Cerebellar cortex (tissue), 1 donor: ENCODE data around the gene COPS6.
"Not testable (repeated sequence)": the region's sequence is repeated elsewhere in the genome, so short reads cannot be mapped to it uniquely, and the experiment has no call there.

Experiments used
- DNase-seq: peaks from one replicate; pipeline ENCODE4 v3.0.0-alpha.2; 2015; ENCODE audit warnings: low spot score

Gene COPS6

GRCh38 chr7:100127866-100128636 is 39.3 kb downstream of the COPS6 start:
- DNase-seq, result peak; percentile 62

GRCh38 chr7:100128637-100128963 is 39.8 kb downstream of the COPS6 start:
- no peak for DNase-seq

DNA sequence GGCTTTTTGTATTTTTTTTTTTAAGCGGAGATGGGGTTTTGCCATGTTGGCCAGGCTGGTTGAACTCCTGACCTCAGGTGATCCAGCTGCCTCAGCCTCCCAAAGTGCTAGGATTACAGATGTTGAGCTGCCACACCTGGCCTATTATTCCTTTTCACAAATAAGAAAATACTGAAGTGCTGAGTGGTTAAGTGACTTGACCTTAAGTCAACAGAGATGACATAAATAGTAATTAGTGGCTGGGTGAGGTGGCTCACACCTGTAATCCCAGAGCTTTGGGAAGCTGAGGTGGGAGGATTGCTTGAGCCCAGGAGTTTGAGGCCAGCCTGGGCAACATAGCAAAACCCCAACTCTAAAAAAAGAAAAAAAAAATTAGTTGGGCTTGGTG is 41.4 kb downstream of the COPS6 start:
- not testable (repeated sequence) for DNase-seq

GRCh38 chr7:100130608-100131453 is 42.1 kb downstream of the COPS6 start:
- DNase-seq, result peak; percentile 70

DNA sequence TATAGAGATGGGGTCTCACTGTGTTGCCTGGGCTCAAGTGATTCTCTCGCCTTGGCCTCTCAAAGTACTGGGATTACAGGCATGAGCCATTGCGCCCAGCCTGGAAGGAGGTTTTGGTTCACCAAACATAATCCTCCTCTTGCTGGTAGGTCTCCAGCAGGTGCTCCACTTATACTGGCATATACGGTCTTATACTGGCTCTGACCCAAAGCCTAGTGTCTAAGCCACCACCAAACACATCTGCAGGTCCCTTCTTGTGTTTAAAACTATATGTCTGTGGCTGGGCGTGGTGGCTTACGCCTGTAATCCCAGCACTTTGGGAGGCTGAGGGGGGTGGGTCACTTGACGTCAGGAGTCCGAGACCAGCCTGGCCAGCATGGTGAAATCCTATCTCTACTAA is 43.4 kb downstream of the COPS6 start:
- DNase-seq, result no peak

DNA sequence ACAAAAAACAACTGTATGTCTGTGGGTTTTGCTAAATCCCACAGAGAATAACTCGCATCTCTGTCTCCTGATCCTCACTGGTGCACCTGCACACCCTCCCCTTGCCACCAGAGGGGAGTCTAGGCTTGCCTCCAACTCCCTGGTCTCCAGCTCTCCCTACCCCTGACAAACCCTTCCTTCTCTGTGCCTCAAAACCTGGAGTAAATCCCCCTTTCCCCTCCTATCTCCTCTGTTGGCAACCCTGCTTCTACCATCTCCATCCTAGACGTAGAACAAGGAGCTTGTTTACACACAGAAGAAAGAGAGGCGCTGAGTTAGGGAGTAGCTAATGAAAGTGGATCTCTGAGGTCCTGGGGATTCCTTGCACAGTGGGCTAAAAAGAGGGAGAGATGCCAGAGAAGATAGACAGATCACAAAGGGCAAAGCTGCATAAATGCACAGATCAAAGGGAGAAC is 44.0 kb downstream of the COPS6 start:
- DNase-seq, result peak; percentile 68

DNA sequence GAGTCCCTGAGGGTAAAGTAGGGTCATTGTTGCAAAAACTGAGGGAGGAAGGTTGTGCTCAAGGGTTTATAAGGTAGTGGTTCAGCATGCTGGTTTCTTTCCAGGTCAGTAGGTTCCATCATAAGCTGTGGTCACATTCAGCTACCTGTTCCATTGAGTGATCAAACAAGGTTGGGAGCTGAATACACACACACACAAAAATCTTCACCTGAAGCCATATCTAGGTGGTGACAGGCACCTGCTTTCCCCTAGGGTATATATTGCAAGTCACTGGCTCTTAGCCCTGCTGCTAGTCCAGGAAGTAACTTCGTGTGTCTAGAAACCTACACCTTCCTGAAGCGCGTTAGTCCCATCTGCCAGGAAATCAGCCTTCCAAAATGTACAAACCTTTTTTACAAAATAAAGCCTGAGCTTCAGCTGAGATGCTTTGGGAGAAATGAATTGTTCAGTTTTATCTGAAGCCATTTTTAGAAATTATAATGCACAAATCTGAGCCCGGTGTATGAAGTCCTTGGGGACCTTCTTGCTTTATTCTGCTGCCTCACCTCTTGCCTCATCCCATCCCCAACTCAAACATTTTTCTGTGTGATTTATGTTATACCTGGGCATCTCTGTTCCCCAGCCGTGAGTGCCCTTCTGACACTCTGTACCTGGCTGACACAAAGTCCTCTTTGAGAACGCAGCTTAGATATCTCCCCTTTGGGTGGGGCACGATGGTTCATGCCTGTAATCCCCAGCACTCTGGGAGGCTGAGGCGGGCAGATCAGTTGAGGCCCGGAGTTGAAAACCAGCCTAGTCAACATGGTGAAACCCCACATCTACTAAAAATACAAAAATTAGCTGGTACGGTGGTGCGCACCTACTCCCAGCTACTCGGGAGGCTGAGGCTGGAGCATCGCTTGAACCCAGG is 49.3 kb downstream of the COPS6 start:
- no peak for DNase-seq

GRCh38 chr7:100141555-100141949 is 52.8 kb downstream of the COPS6 start:
- no peak for DNase-seq
